NCI-H2227 (cell line): ENCODE measurements around the gene ANKMY2.
"Not testable (repeated sequence)": the region's sequence is repeated elsewhere in the genome, so short reads cannot be mapped to it uniquely, and the experiment has no call there.

ENCODE experiments used
- DNase-seq: peaks from one replicate; lab custom pipeline; 2025; ENCODE audit not compliant: unreplicated experiment; lab: John Stamatoyannopoulos, UW

The ANKMY2 gene

GRCh38 chr7:16627236-16627635, 18.3 kb downstream of the ANKMY2 start:
- no peak for DNase-seq

- no peak for DNase-seq
These were observed 19.2 kb downstream of the ANKMY2 start for GRCh38 chr7:16626388-16626787.

GRCh38 chr7:16619979-16620408, 25.6 kb downstream of the ANKMY2 start:
- no peak for DNase-seq

- DNase-seq = no peak
These were observed 29.0 kb downstream of the ANKMY2 start for GRCh38 chr7:16616542-16616941.

- no peak for DNase-seq
These were observed 29.4 kb downstream of the ANKMY2 start for GRCh38 chr7:16616122-16616521.

- DNase-seq = no peak
These were observed 30.3 kb downstream of the ANKMY2 start for GRCh38 chr7:16615228-16615627.

GRCh38 chr7:16611711-16612110, 33.8 kb downstream of the ANKMY2 start:
- DNase-seq = no peak

GRCh38 chr7:16609842-16610450, 35.6 kb downstream of the ANKMY2 start:
- DNase-seq = no peak

GRCh38 chr7:16606704-16607103, 38.9 kb downstream of the ANKMY2 start:
- DNase-seq = no peak

GRCh38 chr7:16604054-16604453, 41.5 kb downstream of the ANKMY2 start:
- no peak for DNase-seq

GRCh38 chr7:16603633-16604032, 41.9 kb downstream of the ANKMY2 start:
- no peak for DNase-seq

GRCh38 chr7:16599860-16600259, 45.7 kb downstream of the ANKMY2 start:
- no peak for DNase-seq

- DNase-seq = no peak
These were observed 47.5 kb downstream of the ANKMY2 start for GRCh38 chr7:16598015-16598414.

GRCh38 chr7:16595596-16595995, 50.0 kb downstream of the ANKMY2 start:
- not testable (repeated sequence) for DNase-seq

GRCh38 chr7:16594676-16595075, 50.9 kb downstream of the ANKMY2 start:
- no peak for DNase-seq

- DNase-seq = no peak
These were observed 51.5 kb downstream of the ANKMY2 start for GRCh38 chr7:16594061-16594460.

GRCh38 chr7:16592395-16592794, 53.2 kb downstream of the ANKMY2 start:
- no peak for DNase-seq

- no peak for DNase-seq
These were observed 55.1 kb downstream of the ANKMY2 start for GRCh38 chr7:16590424-16590823.

- DNase-seq = no peak
These were observed 55.7 kb downstream of the ANKMY2 start for GRCh38 chr7:16589881-16590280.

- peak; percentile 73 for DNase-seq
These were observed 57.8 kb downstream of the ANKMY2 start for GRCh38 chr7:16587790-16588189.

GRCh38 chr7:16587129-16587528, 58.4 kb downstream of the ANKMY2 start:
- DNase-seq = no peak

GRCh38 chr7:16586081-16586874, 59.3 kb downstream of the ANKMY2 start:
- DNase-seq = no peak

- DNase-seq = no peak
These were observed 60.0 kb downstream of the ANKMY2 start for GRCh38 chr7:16585540-16585939.
